ENCODE data around the gene TEX2.

The TEX2 gene

DNA sequence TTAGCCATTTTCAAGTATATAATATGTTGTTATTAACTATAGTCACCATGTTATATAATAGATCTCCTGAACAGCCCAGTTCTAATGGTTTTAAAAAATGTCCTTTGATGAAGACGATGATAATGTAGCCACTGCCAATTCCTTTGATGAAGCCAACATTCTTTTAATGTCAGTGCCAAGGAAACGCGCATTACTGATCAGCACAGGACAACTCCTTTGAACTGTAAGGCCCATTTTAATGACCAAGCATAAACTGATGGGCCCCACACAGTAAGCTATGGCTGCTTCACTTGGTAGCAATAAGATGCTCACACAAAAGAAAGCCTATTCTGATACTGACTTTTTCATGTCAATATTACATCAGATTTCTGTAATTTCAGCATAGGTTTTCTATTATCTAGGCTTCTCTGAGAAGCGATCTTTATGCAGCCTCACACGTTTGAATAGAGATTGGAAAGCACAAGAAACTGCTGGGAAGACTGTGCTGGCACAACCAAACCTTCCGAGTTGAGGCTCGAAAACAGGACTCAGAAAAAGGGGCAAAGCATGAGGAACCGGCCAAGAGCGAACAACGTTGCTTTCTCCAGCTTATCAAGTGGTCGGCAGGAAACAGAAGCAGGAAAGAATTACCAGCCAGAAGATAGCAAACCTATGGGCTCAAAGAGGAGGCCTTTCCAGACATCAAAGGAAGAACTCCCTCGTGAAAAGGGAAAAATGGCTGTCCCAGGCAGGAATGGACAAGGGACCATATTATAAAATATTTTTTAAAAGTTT, 152.5 kb downstream of the TEX2 start:
- DNase-seq, result no peak

DNA sequence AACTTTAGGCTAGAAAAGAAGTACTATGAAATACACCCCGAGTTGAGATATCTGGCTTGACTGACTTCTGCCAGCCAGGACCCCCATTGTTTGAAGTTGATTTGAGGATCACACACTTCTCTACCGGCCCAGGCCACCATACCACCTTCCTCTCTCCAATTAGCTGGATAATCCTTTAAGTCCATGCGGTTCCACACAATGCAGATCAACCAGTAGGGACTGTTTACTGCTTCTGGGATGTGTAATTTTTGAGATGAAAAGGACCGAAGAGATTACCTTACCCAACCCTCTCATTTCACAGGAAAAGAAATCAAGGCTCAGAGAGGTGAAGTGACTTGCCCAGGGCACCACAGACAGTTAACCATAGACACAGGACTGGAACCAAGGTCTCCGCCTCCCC, 153.7 kb downstream of the TEX2 start:
- DNase-seq, result no peak

DNA sequence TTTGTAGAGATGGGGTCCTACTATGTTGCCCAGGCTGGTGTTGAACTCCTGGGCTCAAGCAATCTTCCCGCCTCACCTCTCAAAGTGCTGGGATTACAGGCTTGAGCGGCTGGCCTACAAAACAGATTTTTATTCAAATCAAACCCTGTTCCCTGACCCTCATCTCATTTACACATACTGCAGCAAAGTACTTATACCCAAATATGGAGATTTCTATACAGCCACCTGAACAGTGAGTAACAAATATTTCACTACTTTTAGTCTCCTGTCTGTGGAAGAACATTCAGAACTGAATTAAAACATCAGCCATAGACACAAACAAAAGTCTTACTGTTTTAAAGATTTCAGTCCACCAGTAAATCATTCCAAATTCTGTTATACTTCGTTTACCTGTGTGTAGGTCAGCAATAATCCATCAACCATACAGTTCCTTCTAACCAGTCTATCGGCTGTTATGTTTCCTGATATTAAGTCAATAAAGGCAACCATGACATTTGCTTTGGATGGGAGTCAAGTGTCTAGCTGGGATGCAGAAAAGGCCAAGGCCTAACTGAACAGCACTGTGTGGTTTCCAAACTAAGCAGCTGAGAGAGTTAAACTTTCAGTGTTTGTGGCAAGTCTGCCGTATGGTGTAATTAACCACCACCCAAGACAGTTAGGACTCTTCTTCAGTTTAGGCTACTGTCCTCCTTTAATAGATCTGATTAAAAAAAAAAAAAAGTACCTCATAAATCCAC, 155.4 kb downstream of the TEX2 start:
- no peak for DNase-seq

DNA sequence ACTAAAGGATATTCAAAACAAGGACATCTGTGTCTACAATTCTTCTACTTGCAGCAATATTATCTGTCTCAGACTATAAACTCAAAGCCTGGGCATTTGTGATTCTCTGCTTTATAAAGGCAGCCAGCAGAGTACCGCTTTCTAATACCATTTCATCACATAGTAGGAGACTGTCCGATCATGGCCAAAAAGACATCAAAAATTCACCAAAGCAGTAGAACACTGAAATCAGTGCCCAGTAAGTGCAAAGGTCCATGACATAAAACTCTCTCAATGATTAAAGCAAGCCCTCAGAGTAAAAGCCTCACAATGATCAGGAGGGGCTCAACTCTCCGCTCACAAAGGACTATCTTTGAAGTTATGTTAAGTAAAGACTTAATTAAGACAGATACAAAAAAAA, 156.1 kb downstream of the TEX2 start:
- no peak for DNase-seq

DNA sequence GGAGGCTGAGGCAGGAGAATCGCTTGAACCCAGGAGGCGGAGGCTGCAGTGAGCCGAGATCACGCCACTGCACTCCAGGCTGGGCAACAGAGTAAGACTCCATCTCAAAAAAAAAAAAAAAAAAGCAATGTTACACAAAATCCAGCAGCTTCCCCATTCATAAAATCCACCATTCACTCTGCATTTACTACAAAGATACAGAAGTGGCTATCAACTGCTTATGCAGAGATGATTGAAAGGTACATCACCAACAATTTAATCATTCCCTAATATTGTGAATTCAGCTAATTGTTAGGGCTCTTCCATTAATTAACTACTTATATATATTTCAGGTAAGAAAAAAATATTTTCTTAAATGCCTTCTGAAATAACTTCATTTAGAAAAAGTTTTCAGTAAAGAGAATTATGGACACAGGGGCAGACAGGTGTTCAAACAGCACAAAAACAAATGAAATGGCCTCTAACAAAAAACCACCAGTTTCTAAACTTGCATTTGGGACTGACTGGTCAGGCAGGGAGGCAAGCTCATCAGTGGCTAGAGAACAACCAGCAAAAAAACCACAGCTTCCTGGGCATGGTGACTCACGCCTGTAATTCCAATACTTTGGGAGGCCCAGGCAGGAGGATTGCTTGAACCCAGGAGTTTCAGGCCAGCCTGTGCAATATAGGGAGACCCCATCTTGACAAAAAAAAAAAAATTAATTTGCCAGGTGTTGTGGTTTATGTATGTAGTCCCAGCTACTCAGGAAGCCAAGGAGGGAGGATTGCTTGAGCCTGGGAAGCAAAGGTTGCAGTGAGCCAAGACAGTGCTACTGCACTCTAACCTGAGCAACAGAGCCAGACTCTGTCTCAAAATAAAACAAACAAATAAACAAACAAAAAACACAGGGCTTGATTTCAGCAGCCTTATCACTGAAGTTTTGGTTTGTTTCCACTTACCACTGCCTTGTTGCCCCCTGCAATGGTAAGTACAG, 159.4 kb downstream of the TEX2 start:
- peak; percentile 11 for DNase-seq

DNA sequence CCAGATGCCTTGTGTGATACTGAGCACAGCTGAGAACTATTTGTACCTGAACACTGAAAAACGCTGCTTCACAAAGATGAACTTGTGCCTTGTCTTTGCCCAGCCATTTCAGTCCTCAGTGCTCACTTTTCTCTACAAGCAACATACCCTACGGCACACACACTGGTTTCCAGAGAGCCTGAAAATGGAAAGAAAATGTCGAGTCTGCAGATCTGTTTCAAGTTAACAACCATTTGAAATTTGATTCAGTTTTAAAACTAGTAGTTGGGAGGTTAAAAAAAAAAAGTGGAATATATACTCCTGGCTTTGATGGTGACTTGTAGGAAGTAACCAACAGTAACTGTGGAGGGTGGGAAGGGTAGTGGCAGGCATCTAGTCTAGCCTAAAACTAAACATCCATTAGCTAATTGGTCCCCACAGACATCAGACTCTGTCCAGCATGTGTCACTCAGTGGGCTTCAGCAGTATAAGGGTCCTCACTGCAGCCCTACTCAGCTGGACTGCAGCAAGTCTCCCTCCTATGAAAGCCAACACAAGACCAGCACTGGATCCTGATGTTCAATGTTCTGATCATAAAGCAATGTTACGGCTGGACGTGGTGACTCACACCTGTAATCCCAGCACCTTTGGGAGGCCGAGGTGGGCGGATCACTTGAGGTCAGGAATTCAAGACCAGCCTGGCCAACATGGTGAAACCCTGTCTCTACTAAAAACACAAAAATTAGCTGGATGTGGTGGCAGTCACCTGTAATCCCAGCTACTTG, 160.3 kb downstream of the TEX2 start:
- no peak for DNase-seq

DNA sequence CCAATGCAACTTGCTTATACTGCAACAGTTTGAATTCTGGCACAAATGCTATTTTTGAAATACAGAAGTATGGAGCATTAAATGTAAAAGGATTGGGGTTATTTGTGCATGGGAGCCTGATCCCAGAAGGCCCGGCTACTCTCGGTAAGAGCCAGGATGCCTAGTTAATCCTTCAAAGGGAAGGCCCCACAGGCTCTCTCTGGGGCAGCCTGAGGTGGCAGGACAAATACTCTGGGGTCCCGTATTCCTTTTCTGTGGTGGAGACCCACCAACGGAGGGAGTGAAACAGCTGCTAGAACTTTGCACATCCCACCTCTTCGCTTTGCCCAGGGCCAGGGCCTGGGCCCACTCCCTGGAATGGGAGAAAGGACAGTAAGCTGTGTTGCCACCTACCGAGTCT, 163.5 kb downstream of the TEX2 start:
- DNase-seq, result no peak

Data from NK-92 treated with Interleukin-12 subunit alpha and Interleukin-12 subunit beta, amount 100 ng/mL, for 24 hours (cell line).